H54 (cell line): Measurements from ENCODE around the gene SOS2.

Experiments
- DNase-seq: peaks from one replicate; pipeline ENCODE4 v3.0.0; 2011; ENCODE audit warnings: low spot score, mixed read lengths; ENCODE audit not compliant: insufficient read length
- FAIRE-seq: peaks from 3 replicates; lab custom pipeline; 2011; peaks lifted over from hg19 to GRCh38; lab: Jason Lieb, UNC
- POLR2A ChIP-seq: IDR thresholded peaks from 2 replicates; pipeline ENCODE4 v1.6.1; 2011; ENCODE audit warnings: low read depth, mild to moderate bottlenecking, low read length

Gene SOS2

GRCh38 chr14:50237427-50237826 lies 6.0 kb upstream of the SOS2 start:
- no peak for TF ChIP-seq POLR2A
- FAIRE-seq (no peak), DNase-seq (no peak)

DNA sequence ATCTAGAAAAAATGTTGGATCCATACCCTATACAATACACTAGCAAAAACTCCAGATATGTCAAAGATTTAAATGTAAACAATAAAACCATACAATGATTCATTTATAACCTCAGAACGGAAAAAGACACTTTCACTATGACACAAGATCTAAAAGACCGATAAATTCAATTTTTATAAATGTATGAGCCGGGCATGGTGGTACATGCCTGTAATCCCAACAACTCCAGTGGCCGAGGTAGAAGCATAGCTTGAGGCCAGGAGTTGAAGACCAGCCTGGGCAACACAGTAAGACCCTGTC lies 2.5 kb upstream of the SOS2 start:
- FAIRE-seq (no peak), DNase-seq (no peak)
- no peak for TF ChIP-seq POLR2A

DNA sequence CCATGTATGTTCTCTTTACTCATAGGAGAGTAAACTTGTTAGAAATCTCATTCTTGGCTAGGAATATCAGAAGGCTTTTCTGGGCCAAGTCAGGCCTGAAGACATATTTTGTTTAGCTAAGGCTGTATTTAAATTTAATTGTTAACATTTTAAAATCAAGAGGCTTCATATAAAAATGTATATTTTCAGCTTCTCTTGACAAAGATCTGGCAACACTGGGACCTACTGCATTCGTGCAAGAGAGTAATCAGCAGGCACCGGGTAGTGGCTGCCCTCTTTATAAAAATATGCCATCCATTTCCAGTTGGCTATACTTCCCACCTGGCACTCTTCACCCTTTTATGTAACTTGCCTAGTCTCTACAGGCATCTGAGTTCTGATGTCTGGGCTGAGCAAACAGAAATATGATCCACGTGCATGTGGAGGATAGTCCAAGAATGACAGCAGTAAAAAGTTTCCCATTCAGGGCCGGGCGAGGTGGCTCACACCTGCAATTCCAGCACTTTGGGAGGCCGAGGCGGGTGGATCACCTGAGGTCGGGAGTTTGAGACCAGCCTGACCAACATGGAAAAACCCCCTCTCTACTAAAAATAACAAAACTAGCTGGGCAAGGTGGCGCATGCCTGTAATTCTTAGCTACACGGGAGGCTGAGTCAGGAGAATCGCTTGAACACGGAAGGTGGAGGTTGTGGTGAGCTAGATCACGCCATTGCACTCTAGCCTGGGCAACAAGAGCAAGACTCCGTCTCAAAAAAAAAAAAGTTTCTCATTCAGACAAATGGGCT lies 2.0 kb upstream of the SOS2 start:
- FAIRE-seq (no peak), DNase-seq (no peak)
- TF ChIP-seq POLR2A, result no peak

GRCh38 chr14:50232276-50232642 lies 881 bp upstream of the SOS2 start:
- no peak for DNase-seq
- no peak for FAIRE-seq
- no peak for TF ChIP-seq POLR2A

DNA sequence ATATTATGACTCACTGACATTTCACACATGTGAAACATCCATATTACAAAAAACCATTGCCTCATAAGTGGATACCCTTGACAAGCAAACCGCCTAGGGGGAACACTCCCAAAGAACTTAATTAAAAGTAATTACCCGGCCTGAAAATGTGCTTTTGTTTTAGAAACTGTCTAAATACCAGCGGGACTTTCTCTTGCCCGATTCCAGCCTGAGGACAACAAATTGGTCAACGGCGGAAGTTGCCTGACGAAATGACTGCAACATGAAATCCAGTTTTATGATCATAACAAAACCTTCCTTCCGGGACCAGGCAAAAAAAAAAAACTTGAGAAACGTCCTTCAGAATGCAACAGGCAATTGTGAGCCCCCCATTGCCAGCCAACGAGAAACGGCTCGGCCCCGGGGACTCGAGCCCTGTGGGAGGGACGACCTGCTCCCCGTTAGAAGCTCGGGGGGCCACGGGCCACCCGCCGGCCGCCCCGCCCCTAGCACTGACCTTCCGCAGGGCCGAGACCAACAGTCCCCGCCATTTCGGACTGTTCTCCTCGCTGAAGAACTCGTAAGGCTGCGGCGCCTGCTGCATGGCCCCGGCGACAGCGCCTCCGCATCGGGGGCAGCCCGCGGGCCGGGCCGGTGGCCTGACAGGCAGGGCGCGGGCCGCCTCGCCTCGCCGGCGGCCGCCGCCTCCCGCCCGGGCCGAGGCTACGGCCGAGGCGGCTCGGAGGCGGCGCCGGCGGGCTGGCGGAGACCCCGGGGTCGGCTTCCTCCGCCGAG lies 490 bp downstream of the SOS2 start:
- FAIRE-seq (no peak), DNase-seq (peak; percentile 12)
- no peak for TF ChIP-seq POLR2A

DNA sequence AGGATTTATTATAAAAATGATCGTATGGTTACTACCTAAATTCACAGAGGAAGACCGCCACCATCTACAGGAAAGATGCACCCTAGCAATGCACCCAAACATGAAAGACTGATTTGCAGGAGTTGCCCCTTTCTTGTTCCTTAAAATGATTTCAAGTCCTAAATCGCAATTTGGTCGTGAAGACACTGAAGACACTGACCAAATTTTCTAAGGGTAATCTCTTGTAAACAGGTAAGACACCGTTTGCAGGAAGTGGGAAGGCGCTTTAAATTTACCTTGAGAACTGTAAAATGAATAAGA lies 1.0 kb downstream of the SOS2 start:
- FAIRE-seq (no peak), DNase-seq (no peak)
- no peak for TF ChIP-seq POLR2A

DNA sequence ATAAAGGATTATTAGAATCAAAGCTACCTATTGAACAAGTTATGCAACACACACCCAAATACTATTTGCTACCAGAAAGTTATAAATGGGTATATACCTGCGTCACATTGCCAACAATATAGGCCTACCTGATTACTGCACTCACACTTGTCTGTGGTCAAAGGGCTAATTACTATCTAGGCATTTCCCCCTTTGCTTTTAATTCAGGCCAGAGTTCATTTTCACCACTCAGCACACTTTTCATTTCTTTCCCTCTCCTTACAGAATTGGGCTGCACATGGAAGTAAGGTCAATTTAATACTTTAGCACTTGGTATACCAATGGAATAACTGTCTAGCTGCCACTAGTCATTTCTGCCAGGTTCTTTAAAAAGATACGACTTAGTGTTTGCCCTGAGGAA lies 1.7 kb downstream of the SOS2 start:
- peak; percentile 20 for FAIRE-seq

GRCh38 chr14:50228313-50228712 lies 3.1 kb downstream of the SOS2 start:
- FAIRE-seq (no peak), DNase-seq (no peak)
- no peak for TF ChIP-seq POLR2A

More for the DNA sequence above, 1.7 kb downstream of the SOS2 start:
- DNase-seq, result no peak
- TF ChIP-seq POLR2A, result no peak

DNA sequence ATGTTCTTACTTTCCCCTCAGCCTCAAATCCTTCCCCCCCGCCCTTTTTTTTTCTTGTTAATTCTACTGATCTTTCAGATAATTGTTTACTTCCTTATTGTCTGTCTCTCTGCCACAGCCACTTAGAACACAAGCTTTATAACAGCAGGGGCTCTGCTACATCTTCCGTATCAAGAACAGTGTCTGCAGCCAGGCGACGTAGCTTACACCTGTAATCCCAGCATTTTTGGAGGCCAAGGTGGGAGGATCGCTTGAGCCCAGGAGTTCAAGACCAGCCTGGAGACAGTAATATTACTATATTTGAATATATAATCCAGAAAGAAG lies 5.4 kb downstream of the SOS2 start:
- TF ChIP-seq POLR2A, result no peak
- DNase-seq (no peak), FAIRE-seq (no peak)

DNA sequence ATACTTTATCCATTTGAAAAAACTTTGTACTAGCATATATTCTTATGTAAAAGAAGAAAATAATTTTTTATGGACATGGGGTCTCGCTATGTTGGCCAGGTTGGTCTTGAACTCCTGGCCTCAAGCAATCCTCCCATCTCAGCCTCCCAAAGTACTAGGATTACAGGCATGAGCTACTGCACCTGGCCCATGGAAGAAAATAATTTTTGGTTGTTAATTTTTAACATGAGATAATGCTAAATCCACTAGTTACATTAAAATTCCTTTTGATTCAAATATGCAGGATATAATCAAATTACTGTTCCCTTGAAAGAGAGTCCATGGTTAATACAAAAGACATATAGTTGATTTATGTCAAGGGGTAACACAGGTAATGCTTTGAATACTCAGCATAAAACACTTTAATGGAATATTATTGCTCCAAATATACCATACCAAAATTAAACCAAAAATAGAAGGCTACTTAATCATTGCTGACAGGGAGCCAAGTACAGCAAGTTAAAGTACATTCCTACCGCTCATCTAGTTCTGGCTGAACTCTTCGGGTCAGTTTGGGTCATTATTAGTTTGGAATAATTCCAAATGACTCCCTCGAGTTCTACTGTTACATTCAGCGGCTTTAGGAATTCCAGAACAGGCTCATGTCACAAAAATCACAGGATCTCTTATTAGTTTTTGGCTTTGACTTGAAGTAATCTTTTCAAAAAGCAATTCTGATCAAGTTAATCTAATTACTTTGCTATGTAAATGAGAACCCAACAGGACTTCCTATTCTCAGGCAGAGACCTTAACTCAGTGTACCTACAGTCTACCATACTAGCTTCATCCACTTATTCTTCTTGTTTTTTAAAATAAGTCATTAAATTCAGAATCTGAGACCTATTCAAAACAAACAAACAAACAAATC lies 6.1 kb downstream of the SOS2 start:
- no peak for TF ChIP-seq POLR2A
- peak; percentile 70 for FAIRE-seq
- DNase-seq, result no peak

DNA sequence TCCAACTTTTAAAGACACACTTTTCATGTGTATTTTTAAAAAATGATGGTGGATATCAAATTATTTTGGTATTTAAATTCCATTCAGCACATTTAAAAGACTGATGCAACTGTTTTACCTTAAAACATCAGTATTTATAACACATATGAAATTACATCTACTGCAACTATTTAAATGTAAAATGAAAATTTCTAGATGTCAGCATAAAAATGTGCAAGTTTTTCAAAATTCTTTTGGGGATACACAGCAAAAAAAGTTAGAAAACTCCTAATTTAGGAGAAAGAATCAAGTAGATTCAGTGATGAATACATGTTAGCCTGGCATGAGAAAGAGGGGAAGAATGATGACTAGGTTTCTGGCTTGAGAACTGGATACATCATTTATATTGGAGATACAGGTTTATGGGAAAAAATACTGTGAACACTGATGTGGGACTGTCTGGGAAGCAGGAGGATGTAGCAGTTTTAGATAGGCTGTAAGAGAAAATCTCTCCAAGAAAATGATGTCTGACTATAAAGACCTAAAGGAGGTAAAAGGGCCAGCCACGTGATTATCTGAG lies 9.2 kb downstream of the SOS2 start:
- TF ChIP-seq POLR2A, result no peak
- FAIRE-seq (no peak), DNase-seq (no peak)

DNA sequence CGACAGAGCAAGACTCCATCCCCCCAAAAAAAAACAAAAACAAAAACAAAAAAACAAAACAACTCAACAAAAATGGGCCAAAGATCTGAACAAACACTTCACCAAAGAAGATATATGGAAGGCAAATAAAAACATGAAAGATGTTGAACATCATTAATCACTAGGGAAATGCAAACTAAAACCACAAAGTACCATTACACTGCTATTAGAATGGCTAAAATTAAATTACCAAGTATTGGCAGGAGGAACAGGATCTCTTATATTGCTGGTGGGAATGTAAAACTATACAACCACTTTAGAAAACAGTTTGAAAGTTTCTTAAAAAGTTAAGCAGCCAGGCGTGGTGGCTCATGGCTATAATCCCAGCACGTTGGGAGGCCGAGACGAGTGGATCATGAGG lies 12.9 kb downstream of the SOS2 start:
- no peak for DNase-seq
- FAIRE-seq, result no peak
- TF ChIP-seq POLR2A, result no peak

- FAIRE-seq, result no peak
- TF ChIP-seq POLR2A, result no peak
These were observed 16.0 kb downstream of the SOS2 start for GRCh38 chr14:50215416-50215815.

GRCh38 chr14:50213795-50214194 lies 17.6 kb downstream of the SOS2 start:
- FAIRE-seq (no peak), DNase-seq (no peak)
- no peak for TF ChIP-seq POLR2A

More at GRCh38 chr14:50215416-50215815, 16.0 kb downstream of the SOS2 start:
- DNase-seq, result no peak
